Endothelial cell of umbilical vein (primary cell): ENCODE data around the gene NHERF2. TPM values are rescaled to one million over a fixed set of nuclear protein-coding genes. Genes with fewer than 3 reads are reported as not detected.

Experiments used
- BruUV-seq: library from RNA; stranded (reverse); fragments of 400-500 nt; replicated peaks from 2 replicates; lab custom pipeline; 2021; lab: Mats Ljungman, UMichigan
- CTCF ChIA-PET: fragments of 300-600, 350-600 bp; sonication (Branson Sonifier 250); formaldehyde crosslinking; loops from one replicate; lab custom pipeline; 2021; ENCODE audit warnings: antibody characterized with exemption, inconsistent platforms; lab: Charles Lee
- POLR2A ChIA-PET: fragments of 300-600, 350-600 bp; sonication (Branson Sonifier 250); formaldehyde crosslinking; loops from one replicate; lab custom pipeline; 2021; ENCODE audit warnings: antibody characterized with exemption, inconsistent platforms; lab: Charles Lee
- DNase-seq: peaks from one replicate; pipeline ENCODE4 v3.0.0-alpha.2; 2011; ENCODE audit warnings: low read depth, low spot score
- FAIRE-seq: peaks from 2 replicates; lab custom pipeline; 2011; peaks lifted over from hg19 to GRCh38; lab: Jason Lieb, UNC
- H2AFZ ChIP-seq: 2 replicates; pipeline ENCODE4 v1.6.0; 2012; ENCODE audit warnings: low read depth, low read length, control low read depth, inconsistent platforms
- H3K27ac ChIP-seq: 2 replicates; pipeline ENCODE4 v1.5.1; 2011; ENCODE audit warnings: low read depth, mild to moderate bottlenecking, control low read depth, low read length, moderate library complexity; ENCODE audit not compliant: insufficient read depth
- H3K27me3 ChIP-seq, 2 experiments: 2 replicates each; pipeline versions ENCODE4 v1.6.0 to v1.6.1; 2011; ENCODE audit warnings: low read length in 2 of 2, mixed read lengths in 1 of 2; ENCODE audit not compliant: control insufficient read depth in 2 of 2, insufficient read depth in 2 of 2
- H3K36me3 ChIP-seq, 2 experiments: 2 replicates in 1 of 2; 3 replicates in 1 of 2; pipeline ENCODE4 v1.5.1; 2011; ENCODE audit warnings: low read length in 2 of 2, mild to moderate bottlenecking in 1 of 2, moderate library complexity in 1 of 2; ENCODE audit not compliant: control insufficient read depth in 2 of 2, insufficient read depth in 2 of 2; ENCODE audit errors: extremely low read depth in 1 of 2
- H3K4me1 ChIP-seq: 3 replicates; pipeline ENCODE4 v1.5.1; 2011; ENCODE audit warnings: mild to moderate bottlenecking, low read length; ENCODE audit not compliant: control insufficient read depth, insufficient read depth; ENCODE audit errors: extremely low read depth
- H3K4me2 ChIP-seq: 2 replicates; pipeline ENCODE4 v1.6.1; 2011; ENCODE audit warnings: low read length, control low read depth, mixed read lengths; ENCODE audit not compliant: insufficient read depth
- H3K4me3 ChIP-seq, 3 experiments: fragments of 200-600 bp in 1 of 3; sonication (generic), shearing (Covaris generic) in 1 of 3; replicated peaks in 1 of 3; 2 replicates each; pipeline ENCODE4 v1.5.1; 2011 to 2016; ENCODE audit warnings: control low read depth in 3 of 3, low read length in 3 of 3, mild to moderate bottlenecking in 2 of 3, inconsistent platforms in 1 of 3, low read depth in 1 of 3, moderate library complexity in 1 of 3; ENCODE audit not compliant: insufficient read depth in 1 of 3
- H3K79me2 ChIP-seq: 2 replicates; pipeline ENCODE4 v1.6.0; 2012; ENCODE audit warnings: low read length, inconsistent platforms; ENCODE audit not compliant: control insufficient read depth, insufficient read depth
- H3K9ac ChIP-seq: replicated peaks from 2 replicates; pipeline ENCODE3; 2011; ENCODE audit warnings: low read length, control low read depth; ENCODE audit not compliant: insufficient read depth; ENCODE audit errors: extremely low read depth
- H3K9me1 ChIP-seq: replicated peaks from 3 replicates; pipeline ENCODE4 v1.6.0; 2011; ENCODE audit warnings: mild to moderate bottlenecking, low read length; ENCODE audit not compliant: control insufficient read depth, insufficient read depth; ENCODE audit errors: extremely low read depth
- H3K9me3 ChIP-seq: replicated peaks from 2 replicates; pipeline ENCODE4 v1.5.1; 2012; ENCODE audit warnings: low read length, inconsistent platforms; ENCODE audit not compliant: control insufficient read depth, insufficient read depth
- H4K20me1 ChIP-seq: replicated peaks from 2 replicates; pipeline ENCODE3; 2011; ENCODE audit warnings: mild to moderate bottlenecking, low read length; ENCODE audit not compliant: control insufficient read depth, insufficient read depth; ENCODE audit errors: extremely low read depth
- CTCF ChIP-seq, 2 donors: IDR thresholded peaks; 1 replicate in 1 of 2; 2 replicates in 1 of 2; pipeline ENCODE4 v1.5.1; 2011; ENCODE audit warnings: low read length in 2 of 2, mild to moderate bottlenecking in 2 of 2, moderate library complexity in 2 of 2, control low read depth in 1 of 2, inconsistent platforms in 1 of 2, low read depth in 1 of 2; ENCODE audit not compliant: insufficient read depth in 1 of 2; ENCODE audit errors: extremely low read depth in 1 of 2
- EZH2 ChIP-seq: IDR thresholded peaks from 2 replicates; pipeline ENCODE4 v1.6.1; 2012; ENCODE audit warnings: borderline replicate concordance, low read depth, mild to moderate bottlenecking, moderate library complexity, low read length, inconsistent platforms; ENCODE audit not compliant: severe bottlenecking
- FOS ChIP-seq: IDR thresholded peaks from 2 replicates; pipeline ENCODE4 v1.6.1; 2011; ENCODE audit warnings: mild to moderate bottlenecking, low read length, moderate library complexity, borderline replicate concordance; ENCODE audit not compliant: insufficient read depth
- GATA2 ChIP-seq: IDR thresholded peaks from 2 replicates; pipeline ENCODE4 v1.7.0; 2011; ENCODE audit warnings: low read depth, mild to moderate bottlenecking, moderate library complexity, mixed read lengths, low read length; ENCODE audit not compliant: insufficient read length, insufficient read depth
- JUN ChIP-seq: IDR thresholded peaks from 2 replicates; pipeline ENCODE4 v1.6.1; 2011; ENCODE audit warnings: borderline replicate concordance, low read depth; ENCODE audit not compliant: insufficient read length, insufficient read depth
- MAX ChIP-seq: IDR thresholded peaks from 2 replicates; pipeline ENCODE4 v1.6.1; 2011; ENCODE audit not compliant: insufficient read depth, insufficient read length
- MYC ChIP-seq: IDR thresholded peaks from one replicate; pipeline ENCODE4 v1.6.1; 2011; ENCODE audit warnings: mild to moderate bottlenecking, low read depth, low read length
- POLR2A ChIP-seq: IDR thresholded peaks from 2 replicates; pipeline ENCODE4 v1.6.1; 2012; ENCODE audit warnings: low read depth, mild to moderate bottlenecking, control low read depth, low read length
- POLR2AphosphoS5 ChIP-seq: IDR thresholded peaks from 2 replicates; pipeline ENCODE4 v1.6.1; 2012; ENCODE audit warnings: low read depth, mild to moderate bottlenecking, control low read depth, low read length, moderate library complexity; ENCODE audit not compliant: insufficient read depth
- dilution Hi-C: fragments of 300-500 bp; cut with MboI; formaldehyde crosslinking; loops from one replicate; pipeline ENCODE4 v1.15.0; 2019; ENCODE audit warnings: low sequenced_read_pairs; ENCODE audit not compliant: extremely low pct_ligation_motif_present
- intact Hi-C: fragments of 100-400 bp; cut with micrococcal nuclease; formaldehyde crosslinking; loops from one replicate; pipeline ENCODE4 v1.10.0; 2022
- polyA plus RNA-seq, 4 experiments: library from polyadenylated mRNA; depleted of rRNA in 3 of 4; stranded (reverse) in 3 of 4; unstranded in 1 of 4; fragments of >200 nt; gene quantifications; 2 replicates each; pipeline versions ENCODE4 v1.2.1 to v1.2.3, GENCODE V29; 2011 to 2012; ENCODE audit warnings: missing spikeins in 1 of 4
- total RNA-seq: library from RNA; stranded (reverse); gene quantifications from 2 replicates; pipeline ENCODE4 v1.2.3, GENCODE V29; 2021

NHERF2 gene
- total and polyA plus RNA-seq, 2 donors (not counting 3 experiments of a cell fraction or from before 2014, with no cell fraction given): 65.2 to 71.2 TPM

GRCh38 chr16:2045965-2046892 is 19.5 kb downstream of the NHERF2 start:
- Histone ChIP-seq H4K20me1 (no peaks in the 10 kb centered on the region), H3K36me3 (peaks cover 0 to 2% of the 10 kb centered on the region in 2 experiments), H3K9ac (no peak overlapping the region), H3K4me1 (peaks cover 35% of the 10 kb centered on the region), H3K27ac (no peak overlapping the region), H3K9me1 (no peaks in the 10 kb centered on the region), H2AFZ (no peak overlapping the region), H3K79me2 (peaks cover 10% of the 10 kb centered on the region), H3K27me3 (no peaks in the 10 kb centered on the region), H3K9me3 (no peaks in the 10 kb centered on the region), H3K4me3 (peak overlapping the region in 1 of 3 experiments; percentile 82), H3K4me2 (no peak overlapping the region)
- ChIA-PET CTCF (interaction anchor here (0.8 to 3.7 kb wide), 6 partner anchors 10 to 94 kb away, joined by 3 to 28 read pairs (median 11); no protein-coding TSS in a partner anchor), POLR2A (interaction anchor here (1.1 to 2.4 kb wide), 2 partner anchors 81 to 109 kb away, joined by 4 to 7 read pairs; partner anchors contain the start of genes RPS2 and TRAF7)
- dilution Hi-C loops: loop anchor here (25.0 kb wide), 1 partner anchor 116 kb away; the partner anchor contains the start of gene TRAF7
- TF ChIP-seq FOS (no peak), GATA2 (no peak), JUN (no peak), POLR2AphosphoS5 (no peak), CTCF (IDR thresholded peaks at IDR 0.05; ENCODE audit: extremely low read depth in 1 of 2, insufficient read depth in 1 of 2, low read depth in 1 of 2, low read length in 2 of 2) (no peak), POLR2A (no peak), EZH2 (no peak), MAX (no peak), MYC (no peak)
- no TSS peak for BruUV-seq
- no peak for FAIRE-seq
- DNase-seq: no peak
- intact Hi-C loops: loop anchor here (2.0 kb wide), 1 partner anchor 23 kb away; no protein-coding TSS in a partner anchor
